Panc1 (cell line): Measurements from ENCODE around the gene TSSK6. TPM values are rescaled to one million over a fixed set of nuclear protein-coding genes. Genes with fewer than 3 reads are reported as not detected.

ENCODE experiments used
- ATAC-seq: fragments of 200-7000 bp; cut with Tn5 transposase; 2 replicates; pipeline ENCODE4 v1.9.1; 2020; ENCODE audit warnings: mild to moderate bottlenecking, moderate library complexity
- BruUV-seq: library from RNA; stranded (reverse); fragments of 400-500 nt; replicated peaks from 2 replicates; lab custom pipeline; 2021; lab: Mats Ljungman, UMichigan
- CTCF ChIA-PET: fragments of 300-600 bp; sonication (Branson Sonifier 250); formaldehyde crosslinking; loops from one replicate; lab custom pipeline; 2022; ENCODE audit warnings: antibody characterized with exemption; lab: Charles Lee
- POLR2A ChIA-PET: fragments of 300-600 bp; sonication (Branson Sonifier 250); formaldehyde crosslinking; loops from one replicate; lab custom pipeline; 2022; ENCODE audit warnings: antibody characterized with exemption; lab: Charles Lee
- DNase-seq: peaks from one replicate; pipeline ENCODE4 v3.0.0-alpha.2; 2010; ENCODE audit warnings: low read depth, low spot score
- H3K27ac ChIP-seq: 2 replicates; pipeline ENCODE4 v1.5.1; 2011; ENCODE audit warnings: mild to moderate bottlenecking, low read length, inconsistent platforms
- H3K27me3 ChIP-seq: fragments of 200-500 bp; sonication (Bioruptor generic); 2 replicates; pipeline ENCODE4 v1.6.0; 2014; ENCODE audit warnings: low read length, inconsistent platforms; ENCODE audit not compliant: control insufficient read depth, insufficient read depth
- H3K36me3 ChIP-seq: fragments of 200-500 bp; sonication (Bioruptor generic); 2 replicates; pipeline ENCODE4 v1.5.1; 2014; ENCODE audit warnings: inconsistent platforms, mild to moderate bottlenecking, low read length, moderate library complexity; ENCODE audit not compliant: control insufficient read depth, insufficient read depth
- H3K4me1 ChIP-seq: 2 replicates; pipeline ENCODE4 v1.5.1; 2011; ENCODE audit warnings: inconsistent platforms, mild to moderate bottlenecking, low read length, moderate library complexity; ENCODE audit not compliant: control insufficient read depth, insufficient read depth
- H3K4me3 ChIP-seq, 2 experiments: 2 replicates each; pipeline ENCODE4 v1.5.1; 2011 to 2012; ENCODE audit warnings: low read depth in 2 of 2, low read length in 2 of 2, mild to moderate bottlenecking in 2 of 2, inconsistent platforms in 1 of 2, moderate library complexity in 1 of 2
- H3K9me3 ChIP-seq: fragments of 200-500 bp; sonication (Bioruptor generic); 2 replicates; pipeline ENCODE4 v1.5.1; 2014; ENCODE audit warnings: low read depth, mild to moderate bottlenecking, inconsistent platforms, low read length, moderate library complexity; ENCODE audit not compliant: control insufficient read depth, insufficient read depth
- CTCF ChIP-seq: fragments of 450-650 bp; IDR thresholded peaks from 2 replicates; pipeline ENCODE4 v1.5.1; 2017; ENCODE audit warnings: mild to moderate bottlenecking
- POLR2AphosphoS5 ChIP-seq: IDR thresholded peaks from 2 replicates; pipeline ENCODE4 v1.6.1; 2012; ENCODE audit warnings: mild to moderate bottlenecking, low read depth, low read length, moderate library complexity
- REST ChIP-seq, 2 experiments: IDR thresholded peaks; 2 replicates each; pipeline ENCODE4 v1.6.1; 2011 to 2012; ENCODE audit warnings: low read depth in 2 of 2, control low read depth in 1 of 2, low read length in 1 of 2, mild to moderate bottlenecking in 1 of 2, moderate library complexity in 1 of 2; ENCODE audit not compliant: insufficient read depth in 1 of 2
- SIN3A ChIP-seq: IDR thresholded peaks from 2 replicates; pipeline ENCODE4 v1.6.1; 2012; ENCODE audit warnings: low read depth, mild to moderate bottlenecking, low read length, moderate library complexity, borderline replicate concordance; ENCODE audit not compliant: insufficient read depth
- TCF7L2 ChIP-seq: IDR thresholded peaks from 2 replicates; pipeline ENCODE4 v1.6.1; 2011; ENCODE audit warnings: mild to moderate bottlenecking, low read depth, low read length, inconsistent platforms
- in situ Hi-C: cut with HindIII; loops from 2 replicates; pipeline ENCODE4 v1.10.0; 2016; ENCODE audit warnings: low sequenced_read_pairs, low pct_unique_long_range_greater_than_20kb
- intact Hi-C: fragments of 100-400 bp; cut with micrococcal nuclease; formaldehyde crosslinking; loops from one replicate; pipeline ENCODE4 v1.10.0; 2022; ENCODE audit not compliant: unreplicated experiment
- total RNA-seq: library from RNA; stranded (reverse); gene quantifications from one replicate; pipeline ENCODE4 v1.2.1, GENCODE V29; 2021; ENCODE audit not compliant: unreplicated experiment

Gene TSSK6
- total RNA-seq, 1 experiment from 2014 or later, result 1.8 TPM

- ATAC-seq, result no peak
- H3K36me3 ChIP-seq, result no peaks in the 10 kb centered on the region
- no peaks in the 10 kb centered on the region for H3K27me3 ChIP-seq
- POLR2A ChIA-PET, result interaction anchor here (0.6 to 1.0 kb wide), 2 partner anchors 18 to 82 kb away, joined by 3 read pairs; no protein-coding TSS in a partner anchor
- no peak for TF ChIP-seq SIN3A
- no peak for TF ChIP-seq CTCF
- TF ChIP-seq REST (IDR thresholded peaks at IDR 0.05; ENCODE audit: insufficient read depth in 1 of 2, low read depth in 2 of 2, low read length in 1 of 2), result no peak
- no peak for TF ChIP-seq TCF7L2
- TF ChIP-seq POLR2AphosphoS5, result no peak
- H3K27ac ChIP-seq, result no peak overlapping the region
- no peak for DNase-seq
- BruUV-seq, result no TSS peak
- no peak overlapping the region for H3K4me3 ChIP-seq
- CTCF ChIA-PET, result no interaction called here
- H3K4me1 ChIP-seq, result peaks cover 41% of the 10 kb centered on the region
- intact Hi-C loops (loop anchor here (5.0 kb wide), 1 partner anchor 119 kb away; no protein-coding TSS in a partner anchor), in situ Hi-C loops (no loop called here)
- H3K9me3 ChIP-seq, result no peaks in the 10 kb centered on the region
Observed at GRCh38 chr19:19486343-19487076, 28.8 kb downstream of the TSSK6 start.

GRCh38 chr19:19485998-19486290 lies 29.4 kb downstream of the TSSK6 start:
- H3K4me3 ChIP-seq, result no peak overlapping the region
- ChIA-PET POLR2A (interaction anchor here (1.0 kb wide), 1 partner anchor 17 kb away, joined by 3 read pairs; no protein-coding TSS in a partner anchor), CTCF (no interaction called here)
- H3K4me1 ChIP-seq, result peaks cover 41% of the 10 kb centered on the region
- H3K27me3 ChIP-seq, result no peaks in the 10 kb centered on the region
- no peak for ATAC-seq
- H3K9me3 ChIP-seq, result no peaks in the 10 kb centered on the region
- no peak for TF ChIP-seq TCF7L2
- TF ChIP-seq POLR2AphosphoS5, result no peak
- TF ChIP-seq REST (IDR thresholded peaks at IDR 0.05; ENCODE audit: insufficient read depth in 1 of 2, low read depth in 2 of 2, low read length in 1 of 2), result no peak
- no peak for TF ChIP-seq CTCF
- H3K27ac ChIP-seq, result no peak overlapping the region
- no peaks in the 10 kb centered on the region for H3K36me3 ChIP-seq
- no peak for DNase-seq
- in situ Hi-C loops (no loop called here), intact Hi-C loops (loop anchor here (5.0 kb wide), 1 partner anchor 119 kb away; no protein-coding TSS in a partner anchor)
- BruUV-seq, result no TSS peak
